Naive thymus-derived CD4-positive, alpha-beta T cell (primary cell): ENCODE measurements around the gene SYTL2. TPM values are rescaled to one million over a fixed set of nuclear protein-coding genes. Genes with fewer than 3 reads are reported as not detected.

Experiments
- ATAC-seq: fragments of 150-1000 bp; cut with Tn5 transposase; 2 replicates; pipeline ENCODE4 v1.10.0; 2021; ENCODE audit warnings: mild to moderate bottlenecking, moderate library complexity
- CTCF ChIA-PET: fragments of 350-600 bp; sonication (Branson Sonifier 250); formaldehyde crosslinking; loops from one replicate; lab custom pipeline; 2021; ENCODE audit warnings: antibody characterized with exemption; lab: Charles Lee
- POLR2A ChIA-PET: fragments of 350-600 bp; sonication (Branson Sonifier 250); formaldehyde crosslinking; loops from one replicate; lab custom pipeline; 2021; ENCODE audit warnings: antibody characterized with exemption, inconsistent platforms; lab: Charles Lee
- DNase-seq, 9 donors: peaks; one replicate each; pipeline versions ENCODE4 v3.0.0 to v3.0.0-alpha.2; 2020 to 2022; ENCODE audit warnings: mixed read lengths in 1 of 9
- H3K27ac ChIP-seq: one replicate; pipeline ENCODE4 v1.7.0; 2013; ENCODE audit warnings: mild to moderate bottlenecking, low read depth, low read length, moderate library complexity
- H3K27me3 ChIP-seq, 2 donors: one replicate each; pipeline ENCODE4 v1.7.0; 2013; ENCODE audit warnings: low read length in 2 of 2, mild to moderate bottlenecking in 2 of 2, moderate library complexity in 2 of 2; ENCODE audit not compliant: control insufficient read depth in 2 of 2, insufficient read depth in 2 of 2
- H3K36me3 ChIP-seq, 3 experiments: 1 replicate in 2 of 3; 2 replicates in 1 of 3; pipeline ENCODE4 v1.7.0; 2013; ENCODE audit warnings: low read length in 3 of 3, mild to moderate bottlenecking in 3 of 3, moderate library complexity in 1 of 3; ENCODE audit not compliant: insufficient read depth in 3 of 3, control insufficient read depth in 2 of 3
- H3K4me1 ChIP-seq, 2 donors: one replicate each; pipeline ENCODE4 v1.7.0; 2013; ENCODE audit warnings: low read length in 2 of 2, mild to moderate bottlenecking in 2 of 2, moderate library complexity in 1 of 2; ENCODE audit not compliant: control insufficient read depth in 2 of 2, insufficient read depth in 2 of 2
- H3K4me3 ChIP-seq: 2 replicates; pipeline ENCODE4 v1.7.0; 2013; ENCODE audit warnings: mild to moderate bottlenecking, low read length
- H3K9me3 ChIP-seq, 3 experiments: 1 replicate in 2 of 3; 2 replicates in 1 of 3; pipeline ENCODE4 v1.7.0; 2013; ENCODE audit warnings: low read length in 3 of 3; ENCODE audit not compliant: control insufficient read depth in 2 of 3
- H3K27ac Mint-ChIP-seq, 9 donors: one replicate each; pipeline ENCODE4 v1.8.0; 2020 to 2022; ENCODE audit warnings: mixed read lengths in 9 of 9, mild to moderate bottlenecking in 8 of 9, moderate library complexity in 5 of 9, inconsistent platforms in 2 of 9
- H3K27me3 Mint-ChIP-seq, 5 donors: one replicate each; pipeline ENCODE4 v1.8.0; 2021 to 2022; ENCODE audit warnings: mixed read lengths in 5 of 5, mild to moderate bottlenecking in 1 of 5
- H3K36me3 Mint-ChIP-seq, 5 donors: one replicate each; pipeline ENCODE4 v1.8.0; 2020 to 2022; ENCODE audit warnings: mixed read lengths in 5 of 5, mild to moderate bottlenecking in 3 of 5, inconsistent platforms in 1 of 5
- H3K4me1 Mint-ChIP-seq, 7 donors: one replicate each; pipeline ENCODE4 v1.8.0; 2020 to 2022; ENCODE audit warnings: mixed read lengths in 7 of 7, mild to moderate bottlenecking in 3 of 7, inconsistent platforms in 1 of 7
- H3K4me3 Mint-ChIP-seq, 10 donors: one replicate each; pipeline ENCODE4 v1.8.0; 2020 to 2022; ENCODE audit warnings: mild to moderate bottlenecking in 10 of 10, mixed read lengths in 10 of 10, moderate library complexity in 6 of 10, inconsistent platforms in 2 of 10
- H3K9me3 Mint-ChIP-seq, 11 donors: one replicate each; pipeline ENCODE4 v1.8.0; 2020 to 2022; ENCODE audit warnings: mixed read lengths in 11 of 11, mild to moderate bottlenecking in 4 of 11, inconsistent platforms in 1 of 11, moderate library complexity in 1 of 11
- intact Hi-C, 2 donors: fragments of 100-400 bp; cut with micrococcal nuclease; formaldehyde crosslinking; loops; one replicate each; pipeline ENCODE4 v1.15.1; 2023
- polyA plus RNA-seq, 2 donors: library from polyadenylated mRNA; unstranded; fragments of 300-500 nt; fragmentation: Illumina TruSeq; gene quantifications; one replicate each; pipeline ENCODE4 v1.2.3, GENCODE V29; 2021
- total RNA-seq, 6 experiments: library from RNA in 5 of 6; stranded (reverse) in 5 of 6; gene quantifications; 1 replicate in 5 of 6; 2 replicates in 1 of 6; pipeline ENCODE4 v1.2.3 and lab custom pipeline; 2021 to 2026

SYTL2 gene
- total and polyA plus RNA-seq, 7 experiments from 2014 or later = 12.0 to 62.9 (median 27.5) TPM

GRCh38 chr11:85699957-85700741 is 110.8 kb downstream of the SYTL2 start:
- POLR2A ChIA-PET = interaction anchor here (0.6 to 2.6 kb wide), 6 partner anchors 9 to 182 kb away, joined by 3 to 12 read pairs (median 4); partner anchors contain the start of gene CCDC83
- CTCF ChIA-PET = interaction anchor here (0.6 to 1.5 kb wide), 8 partner anchors 12 to 163 kb away, joined by 3 to 6 read pairs (median 3); partner anchors contain the start of gene CCDC83
- Mint-ChIP-seq H3K4me1 (peaks cover 10 to 50% (median 23%) of the 10 kb centered on the region in 7 donors), H3K4me3 (peak overlapping the region; percentile 3 to 55 (median 46)), H3K27me3 (peaks cover 0 to 3% (median 0%) of the 10 kb centered on the region in 5 donors), H3K27ac (peak overlapping the region; percentile 33 to 82 (median 74)), H3K9me3 (peaks cover 0 to 3% (median 0%) of the 10 kb centered on the region in 11 donors), H3K36me3 (peaks cover 0 to 66% (median 19%) of the 10 kb centered on the region in 5 donors)
- peaks cover 13 to 20% of the 10 kb centered on the region in 2 donors for H3K4me1 ChIP-seq
- intact Hi-C loops = loop anchor here (1.0 to 10.0 kb wide), 2 partner anchors 53 to 285 kb away; no protein-coding TSS in a partner anchor
- no peaks in the 10 kb centered on the region for H3K9me3 ChIP-seq
- ATAC-seq (peak; percentile 68), DNase-seq (peak in 4 of 9 donors; percentile 17 to 27 (median 25))
- peak overlapping the region; percentile 14 for H3K27ac ChIP-seq
- no peaks in the 10 kb centered on the region for H3K27me3 ChIP-seq
- H3K36me3 ChIP-seq = no peaks in the 10 kb centered on the region
- H3K4me3 ChIP-seq = no peak overlapping the region

- H3K4me1 Mint-ChIP-seq = peaks cover 12 to 60% (median 23%) of the 10 kb centered on the region in 7 donors
- H3K4me1 ChIP-seq = peaks cover 13 to 24% of the 10 kb centered on the region in 2 donors
- ATAC-seq = no peak
- H3K27me3 ChIP-seq = no peaks in the 10 kb centered on the region
- H3K27ac Mint-ChIP-seq = peak overlapping the region in 3 of 9 donors; percentile 15 to 51 (median 20)
- H3K4me3 Mint-ChIP-seq = no peak overlapping the region
- H3K4me3 ChIP-seq = no peak overlapping the region
- H3K9me3 Mint-ChIP-seq = peaks cover 0 to 3% (median 0%) of the 10 kb centered on the region in 11 donors
- H3K36me3 Mint-ChIP-seq = peaks cover 0 to 61% (median 13%) of the 10 kb centered on the region in 5 donors
- no peaks in the 10 kb centered on the region for H3K36me3 ChIP-seq
- POLR2A ChIA-PET = interaction anchor here (0.7 kb wide), 1 partner anchor 253 kb away, joined by 5 read pairs; no protein-coding TSS in a partner anchor
- CTCF ChIA-PET = interaction anchor here (0.5 kb wide), 1 partner anchor 43 kb away, joined by 3 read pairs; no protein-coding TSS in a partner anchor
- no peaks in the 10 kb centered on the region for H3K27me3 Mint-ChIP-seq
- H3K9me3 ChIP-seq = no peaks in the 10 kb centered on the region
- intact Hi-C loops = loop anchor here in 1 of 2 donors (10.0 kb wide), 1 partner anchor 287 kb away; no protein-coding TSS in a partner anchor
- H3K27ac ChIP-seq = no peak overlapping the region
- DNase-seq = no peak
These were observed 112.7 kb downstream of the SYTL2 start for GRCh38 chr11:85698195-85698594.

GRCh38 chr11:85697747-85698146 is 113.2 kb downstream of the SYTL2 start:
- Mint-ChIP-seq H3K9me3 (peaks cover 0 to under 1% (median 0%) of the 10 kb centered on the region in 11 donors), H3K27ac (peak overlapping the region in 3 of 9 donors; percentile 31 to 51 (median 36)), H3K36me3 (peaks cover 0 to 59% (median 8%) of the 10 kb centered on the region in 5 donors), H3K4me3 (no peak overlapping the region), H3K4me1 (peaks cover 12 to 60% (median 23%) of the 10 kb centered on the region in 7 donors), H3K27me3 (no peaks in the 10 kb centered on the region)
- intact Hi-C loops = loop anchor here in 1 of 2 donors (10.0 kb wide), 1 partner anchor 287 kb away; no protein-coding TSS in a partner anchor
- Histone ChIP-seq H3K4me1 (peaks cover 13 to 24% of the 10 kb centered on the region in 2 donors), H3K27ac (no peak overlapping the region), H3K36me3 (no peaks in the 10 kb centered on the region), H3K4me3 (no peak overlapping the region), H3K9me3 (no peaks in the 10 kb centered on the region), H3K27me3 (no peaks in the 10 kb centered on the region)
- POLR2A ChIA-PET = interaction anchor here (0.7 kb wide), 1 partner anchor 253 kb away, joined by 5 read pairs; no protein-coding TSS in a partner anchor
- CTCF ChIA-PET = interaction anchor here (0.5 kb wide), 1 partner anchor 43 kb away, joined by 3 read pairs; no protein-coding TSS in a partner anchor
- ATAC-seq (no peak), DNase-seq (no peak)

GRCh38 chr11:85695546-85695945 is 115.4 kb downstream of the SYTL2 start:
- peaks cover 11 to 18% of the 10 kb centered on the region in 2 donors for H3K4me1 ChIP-seq
- Mint-ChIP-seq H3K4me3 (no peak overlapping the region), H3K36me3 (peaks cover 0 to 58% (median 6%) of the 10 kb centered on the region in 5 donors), H3K27ac (peak overlapping the region in 1 of 9 donors; percentile 14), H3K27me3 (no peaks in the 10 kb centered on the region), H3K4me1 (peaks cover 9 to 59% (median 18%) of the 10 kb centered on the region in 7 donors), H3K9me3 (no peaks in the 10 kb centered on the region)
- ATAC-seq (no peak), DNase-seq (no peak)
- H3K4me3 ChIP-seq = no peak overlapping the region
- CTCF ChIA-PET = interaction anchor here (1.0 to 2.7 kb wide), 7 partner anchors 70 to 498 kb away, joined by 3 to 12 read pairs (median 5); partner anchors contain the start of gene CCDC83
- H3K27ac ChIP-seq = no peak overlapping the region
- H3K36me3 ChIP-seq = no peaks in the 10 kb centered on the region
- H3K9me3 ChIP-seq = no peaks in the 10 kb centered on the region
- POLR2A ChIA-PET = interaction anchor here (1.1 to 2.4 kb wide), 4 partner anchors 52 to 159 kb away, joined by 3 to 8 read pairs (median 4); partner anchors contain the start of gene CCDC83
- H3K27me3 ChIP-seq = no peaks in the 10 kb centered on the region
- intact Hi-C loops = loop anchor here (2.0 to 10.0 kb wide), 3 partner anchors 31 to 289 kb away; partner anchors contain the start of gene CREBZF (in 1 of the 2)

DNA sequence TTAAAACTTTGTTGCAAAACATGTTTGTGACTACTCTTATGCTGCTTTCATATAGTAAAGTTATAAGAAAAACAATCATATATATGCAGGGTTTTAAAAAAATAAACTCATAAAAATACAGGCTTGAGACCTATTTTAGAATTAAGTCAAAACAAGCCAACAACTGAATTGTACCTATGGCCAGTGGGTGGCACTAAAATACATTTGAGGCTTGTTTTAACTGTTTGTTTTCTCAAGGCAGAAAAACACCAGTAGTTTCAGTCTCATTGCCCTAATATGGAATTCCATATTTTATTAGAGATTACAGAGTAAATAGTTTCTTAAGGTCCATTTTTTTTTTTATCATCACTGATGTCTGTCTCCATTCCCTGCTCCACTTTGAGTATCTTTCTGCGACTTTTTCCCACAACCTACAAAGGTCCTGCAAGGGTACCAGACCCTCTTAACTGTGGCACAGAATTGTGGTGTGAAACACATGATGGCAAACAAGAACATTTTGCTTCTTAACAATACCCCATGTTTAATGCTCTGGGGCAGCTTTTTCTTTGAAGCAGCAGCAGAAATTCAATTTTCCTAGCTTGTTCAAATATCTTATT is 116.5 kb downstream of the SYTL2 start:
- H3K36me3 ChIP-seq = no peaks in the 10 kb centered on the region
- peak; percentile 70 for ATAC-seq
- peaks cover 0 to 63% (median 13%) of the 10 kb centered on the region in 5 donors for H3K36me3 Mint-ChIP-seq
- H3K27ac ChIP-seq = no peak overlapping the region
- H3K9me3 Mint-ChIP-seq = no peaks in the 10 kb centered on the region
- H3K9me3 ChIP-seq = no peaks in the 10 kb centered on the region
- intact Hi-C loops = loop anchor here (1.0 to 10.0 kb wide), 16 partner anchors 30 to 1124 kb away; partner anchors contain the start of genes CCDC83 (in 1 of the 2) and CREBZF (in 1 of the 2)
- CTCF ChIA-PET = interaction anchor here (0.6 to 2.7 kb wide), 8 partner anchors 71 to 510 kb away, joined by 3 to 12 read pairs (median 4); partner anchors contain the start of gene CCDC83
- POLR2A ChIA-PET = interaction anchor here (1.4 kb wide), 1 partner anchor 160 kb away, joined by 4 read pairs; the partner anchor contains the start of gene CCDC83
- peaks cover 2 to 52% (median 8%) of the 10 kb centered on the region in 7 donors for H3K4me1 Mint-ChIP-seq
- peaks cover 2 to 7% of the 10 kb centered on the region in 2 donors for H3K4me1 ChIP-seq
- no peak overlapping the region for H3K4me3 Mint-ChIP-seq
- H3K27ac Mint-ChIP-seq = peak overlapping the region in 1 of 9 donors; percentile 12
- no peaks in the 10 kb centered on the region for H3K27me3 ChIP-seq
- DNase-seq = peak in 7 of 9 donors; percentile 36 to 63 (median 55)
- H3K27me3 Mint-ChIP-seq = peaks cover 0 to 3% (median 0%) of the 10 kb centered on the region in 5 donors
- no peak overlapping the region for H3K4me3 ChIP-seq
